K562 (cell line): ENCODE results near the gene FCHO2. TPM values are rescaled to one million over a fixed set of nuclear protein-coding genes. Genes with fewer than 3 reads are reported as not detected.

Experiments
- ATAC-seq: fragments of 200-7000 bp; cut with Tn5 transposase; 3 replicates; pipeline ENCODE4 v1.9.1; 2020; ENCODE audit warnings: moderate library complexity
- BruUV-seq: library from RNA; stranded (reverse); fragments of 400-500 nt; replicated peaks from 2 replicates; lab custom pipeline; 2021; lab: Mats Ljungman, UMichigan
- CTCF ChIA-PET: fragments of 300-600 bp; formaldehyde crosslinking; extraction: SDS; loops from one replicate; lab custom pipeline; 2021; ENCODE audit warnings: low intra/inter-chr PET ratio; lab: Yijun Ruan, JAX
- POLR2A ChIA-PET: fragments of 300-600, 350-650 bp; sonication (Branson Sonifier 250); formaldehyde crosslinking; extraction: SDS; loops from one replicate; lab custom pipeline; 2021; ENCODE audit warnings: antibody characterized with exemption, inconsistent platforms; lab: Yijun Ruan, JAX
- DNase-seq, 4 experiments: peaks; one replicate each; pipeline versions ENCODE4 v3.0.0 to v3.0.0-alpha.2; 2011 to 2018; ENCODE audit warnings: low spot score in 3 of 4, mixed read lengths in 3 of 4; ENCODE audit errors: extremely low read depth in 1 of 4
- FAIRE-seq: peaks from 2 replicates; lab custom pipeline; 2011; peaks lifted over from hg19 to GRCh38; lab: Jason Lieb, UNC
- H2AFZ ChIP-seq: 2 replicates; pipeline ENCODE4 v1.6.0; 2011; ENCODE audit warnings: low read depth, low read length, control low read depth, inconsistent platforms
- H3K27ac ChIP-seq: fragments of 200-600 bp; 3 replicates; pipeline ENCODE4 v1.8.0; 2011; ENCODE audit warnings: low read depth, mild to moderate bottlenecking, control low read depth, inconsistent platforms, low read length, moderate library complexity, mixed read lengths; ENCODE audit errors: extremely low read depth
- H3K27me3 ChIP-seq, 2 experiments: fragments of 300-600 bp in 1 of 2; 2 replicates in 1 of 2; 3 replicates in 1 of 2; pipeline versions ENCODE4 v1.6.0 to v1.8.0; 2011; ENCODE audit warnings: inconsistent platforms in 2 of 2, low read length in 2 of 2, mild to moderate bottlenecking in 1 of 2, mixed read lengths in 1 of 2, moderate library complexity in 1 of 2; ENCODE audit not compliant: control insufficient read depth in 2 of 2, insufficient read depth in 2 of 2
- H3K36me3 ChIP-seq: fragments of 300-600 bp; 3 replicates; pipeline ENCODE4 v1.8.0; 2011; ENCODE audit warnings: mild to moderate bottlenecking, low read length, inconsistent platforms; ENCODE audit not compliant: control insufficient read depth, insufficient read depth
- H3K4me1 ChIP-seq, 2 experiments: fragments of 200-600 bp in 1 of 2; replicated peaks in 1 of 2; 2 replicates in 1 of 2; 3 replicates in 1 of 2; pipeline versions ENCODE4 v1.5.1 to v1.8.0; 2011; ENCODE audit warnings: inconsistent platforms in 2 of 2, low read length in 2 of 2, mild to moderate bottlenecking in 1 of 2, mixed read lengths in 1 of 2, moderate library complexity in 1 of 2; ENCODE audit not compliant: control insufficient read depth in 2 of 2, insufficient read depth in 2 of 2
- H3K4me2 ChIP-seq: 2 replicates; pipeline ENCODE4 v1.6.1; 2011; ENCODE audit warnings: low read length, control low read depth, inconsistent platforms, mixed read lengths; ENCODE audit not compliant: insufficient read depth
- H3K4me3 ChIP-seq: fragments of 200-600 bp; sonication (generic), shearing (Covaris generic); 2 replicates; pipeline ENCODE4 v1.5.1; 2016; ENCODE audit warnings: control low read depth, inconsistent platforms
- H3K79me2 ChIP-seq: fragments of 200-600 bp; 3 replicates; pipeline ENCODE4 v1.8.0; 2011; ENCODE audit warnings: low read length, inconsistent platforms; ENCODE audit not compliant: control insufficient read depth, insufficient read depth
- H3K9ac ChIP-seq, 2 experiments: 2 replicates each; pipeline versions ENCODE4 v1.6.0 to v1.6.1; 2011; ENCODE audit warnings: low read depth in 2 of 2, low read length in 2 of 2, control low read depth in 1 of 2, inconsistent platforms in 1 of 2, mild to moderate bottlenecking in 1 of 2, mixed read lengths in 1 of 2; ENCODE audit not compliant: insufficient read depth in 1 of 2
- H3K9me1 ChIP-seq: one replicate; pipeline ENCODE4 v1.6.0; 2011; ENCODE audit warnings: inconsistent platforms, mild to moderate bottlenecking, low read length, moderate library complexity; ENCODE audit not compliant: control insufficient read depth, insufficient read depth
- H3K9me3 ChIP-seq: replicated peaks from 2 replicates; pipeline ENCODE4 v1.5.1; 2011; ENCODE audit warnings: low read depth, low read length, inconsistent platforms; ENCODE audit not compliant: control insufficient read depth, insufficient read depth
- H4K20me1 ChIP-seq: replicated peaks from 2 replicates; pipeline ENCODE4 v1.6.1; 2011; ENCODE audit warnings: low read length, inconsistent platforms, mixed read lengths; ENCODE audit not compliant: control insufficient read depth, insufficient read depth
- C11orf30 ChIP-seq: fragments of 450-650 bp; IDR thresholded peaks from 2 replicates; pipeline ENCODE4 v1.6.1; 2016; ENCODE audit warnings: low read depth, mild to moderate bottlenecking
- HLTF ChIP-seq: fragments of 450-650 bp; IDR thresholded peaks from 2 replicates; pipeline ENCODE4 v1.6.1; 2016
- MAFF ChIP-seq: IDR thresholded peaks from 2 replicates; pipeline ENCODE4 v1.6.1; 2012; ENCODE audit warnings: low read length, improper control_type of control experiment
- MAFG ChIP-seq: fragments of 450-650 bp; conservative IDR thresholded peaks from 2 replicates; pipeline ENCODE4 v1.6.1; 2016; ENCODE audit warnings: missing genetic modification characterization, missing compliant biosample characterization
- ZNF316 ChIP-seq: fragments of 450-650 bp; IDR thresholded peaks from 2 replicates; pipeline ENCODE4 v1.6.1; 2016
- WGBS: fragments of 100-300 bp; shearing (Covaris generic); methylation state at CpG from one replicate; pipeline ENCODE4 v1.1.6; 2016; ENCODE audit warnings: low coverage, mixed read lengths; ENCODE audit not compliant: insufficient coverage; ENCODE audit errors: missing lambda C conversion rate; 5-methylcytosine and 5-hydroxymethylcytosine counted together
- in situ Hi-C: fragments of 300-500 bp; cut with MboI; formaldehyde crosslinking; loops from 4 replicates; pipeline ENCODE4 v1.15.0; 2018; ENCODE audit warnings: inconsistent platforms, mixed read lengths
- intact Hi-C: fragments of 100-400 bp; cut with micrococcal nuclease; formaldehyde crosslinking; loops from 2 replicates; pipeline ENCODE4 v1.14.2; 2022
- polyA plus RNA-seq, 8 experiments: library from polyadenylated mRNA; depleted of rRNA in 4 of 8; stranded (reverse) in 5 of 8; unstranded in 3 of 8; fragments of >200 nt; fragmentation: Nextera tagmentation in 2 of 8; fragmentation: Illumina TruSeq in 1 of 8; extraction: Ambion mirVana in 2 of 8; extraction: Trizol in 1 of 8; gene quantifications; 2 replicates each; pipeline versions ENCODE4 v1.2.1 to v1.2.3, GENCODE V29; 2011 to 2014; ENCODE audit warnings: inconsistent platforms in 1 of 8, missing spikeins in 1 of 8
- total RNA-seq, 7 experiments: library from RNA; depleted of rRNA in 6 of 7; stranded (reverse); fragments of >200 nt in 6 of 7; fragmentation: Illumina TruSeq in 2 of 7; extraction: Trizol in 2 of 7; gene quantifications; 2 replicates each; pipeline versions ENCODE4 v1.2.1 to v1.2.3, GENCODE V29; 2011 to 2021; ENCODE audit warnings: low replicate concordance in 1 of 7
- TF ChIP-seq, protein P1 (sequence below): fragments of 450-650 bp; IDR thresholded peaks from 2 replicates; pipeline ENCODE4 v1.6.1; 2016; ENCODE audit warnings: borderline replicate concordance
- TF ChIP-seq, protein P2 (sequence below): sonication (generic); formaldehyde crosslinking; IDR thresholded peaks from 2 replicates; pipeline ENCODE4 v1.8.1; 2023; ENCODE audit warnings: mild to moderate bottlenecking, missing genetic modification reagents, moderate library complexity
- TF ChIP-seq, protein P3 (sequence below): fragments of 250-450 bp; sonication (Bioruptor Pico); IDR thresholded peaks from 2 replicates; pipeline ENCODE4 v1.9.0; 2021; ENCODE audit warnings: mild to moderate bottlenecking

FCHO2 gene
- total and polyA plus RNA-seq, 9 of the 15 experiments (the other 6 are each of a cell fraction or from before 2014, with no cell fraction given) = 4.4 to 13.4 (median 8.3) TPM

GRCh38 chr5:72940082-72940481, 15.8 kb upstream of the FCHO2 start:
- TF ChIP-seq, protein P1, sequence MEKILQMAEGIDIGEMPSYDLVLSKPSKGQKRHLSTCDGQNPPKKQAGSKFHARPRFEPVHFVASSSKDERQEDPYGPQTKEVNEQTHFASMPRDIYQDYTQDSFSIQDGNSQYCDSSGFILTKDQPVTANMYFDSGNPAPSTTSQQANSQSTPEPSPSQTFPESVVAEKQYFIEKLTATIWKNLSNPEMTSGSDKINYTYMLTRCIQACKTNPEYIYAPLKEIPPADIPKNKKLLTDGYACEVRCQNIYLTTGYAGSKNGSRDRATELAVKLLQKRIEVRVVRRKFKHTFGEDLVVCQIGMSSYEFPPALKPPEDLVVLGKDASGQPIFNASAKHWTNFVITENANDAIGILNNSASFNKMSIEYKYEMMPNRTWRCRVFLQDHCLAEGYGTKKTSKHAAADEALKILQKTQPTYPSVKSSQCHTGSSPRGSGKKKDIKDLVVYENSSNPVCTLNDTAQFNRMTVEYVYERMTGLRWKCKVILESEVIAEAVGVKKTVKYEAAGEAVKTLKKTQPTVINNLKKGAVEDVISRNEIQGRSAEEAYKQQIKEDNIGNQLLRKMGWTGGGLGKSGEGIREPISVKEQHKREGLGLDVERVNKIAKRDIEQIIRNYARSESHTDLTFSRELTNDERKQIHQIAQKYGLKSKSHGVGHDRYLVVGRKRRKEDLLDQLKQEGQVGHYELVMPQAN = no peak
- TF ChIP-seq C11orf30 (peak; percentile 73), ZNF316 (peak; percentile 81), MAFF (0 out of 2 replicates have a peak, but pooled peaks have one; percentile 24), HLTF (no peak), MAFG (peak; percentile 54; the same call in 1 of the 2 replicates)
- TF ChIP-seq, protein P2, sequence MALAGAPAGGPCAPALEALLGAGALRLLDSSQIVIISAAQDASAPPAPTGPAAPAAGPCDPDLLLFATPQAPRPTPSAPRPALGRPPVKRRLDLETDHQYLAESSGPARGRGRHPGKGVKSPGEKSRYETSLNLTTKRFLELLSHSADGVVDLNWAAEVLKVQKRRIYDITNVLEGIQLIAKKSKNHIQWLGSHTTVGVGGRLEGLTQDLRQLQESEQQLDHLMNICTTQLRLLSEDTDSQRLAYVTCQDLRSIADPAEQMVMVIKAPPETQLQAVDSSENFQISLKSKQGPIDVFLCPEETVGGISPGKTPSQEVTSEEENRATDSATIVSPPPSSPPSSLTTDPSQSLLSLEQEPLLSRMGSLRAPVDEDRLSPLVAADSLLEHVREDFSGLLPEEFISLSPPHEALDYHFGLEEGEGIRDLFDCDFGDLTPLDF (CRISPR knock-in tag) = no peak
- TF ChIP-seq, protein P3, sequence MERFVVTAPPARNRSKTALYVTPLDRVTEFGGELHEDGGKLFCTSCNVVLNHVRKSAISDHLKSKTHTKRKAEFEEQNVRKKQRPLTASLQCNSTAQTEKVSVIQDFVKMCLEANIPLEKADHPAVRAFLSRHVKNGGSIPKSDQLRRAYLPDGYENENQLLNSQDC (CRISPR knock-in tag) = no peak
- Histone ChIP-seq H2AFZ (peak overlapping the region; percentile 20; the same call in 1 of the 2 replicates), H3K9me1 (no peaks in the 10 kb centered on the region), H3K36me3 (no peaks in the 10 kb centered on the region), H3K4me3 (no peak overlapping the region), H3K9ac (no peak overlapping the region), H3K9me3 (no peaks in the 10 kb centered on the region), H3K27me3 (no peaks in the 10 kb centered on the region), H3K79me2 (no peaks in the 10 kb centered on the region), H3K4me2 (no peak overlapping the region), H3K4me1 (peaks cover 4 to 9% of the 10 kb centered on the region in 2 experiments; a peak in 3 of 5 replicates), H3K27ac (no peak overlapping the region), H4K20me1 (no peaks in the 10 kb centered on the region)
- intact Hi-C loops = no loop called here
- ChIA-PET POLR2A (no interaction called here), CTCF (no interaction called here)
- WGBS = 34% methylated on average over 4 of the region's 4 CpGs
- in situ Hi-C loops = no loop called here
- ATAC-seq = peak; percentile 46; the same call in 2 of the 3 replicates
- no peak for DNase-seq
- FAIRE-seq = no peak
- BruUV-seq = no TSS peak
